ENCODE measurements around the gene FAM107A. TPM values are rescaled to one million over a fixed set of nuclear protein-coding genes. Genes with fewer than 3 reads are reported as not detected.

Gene FAM107A
- polyA plus RNA-seq, 2 donors: 6.3 to 7.2 TPM

DNA sequence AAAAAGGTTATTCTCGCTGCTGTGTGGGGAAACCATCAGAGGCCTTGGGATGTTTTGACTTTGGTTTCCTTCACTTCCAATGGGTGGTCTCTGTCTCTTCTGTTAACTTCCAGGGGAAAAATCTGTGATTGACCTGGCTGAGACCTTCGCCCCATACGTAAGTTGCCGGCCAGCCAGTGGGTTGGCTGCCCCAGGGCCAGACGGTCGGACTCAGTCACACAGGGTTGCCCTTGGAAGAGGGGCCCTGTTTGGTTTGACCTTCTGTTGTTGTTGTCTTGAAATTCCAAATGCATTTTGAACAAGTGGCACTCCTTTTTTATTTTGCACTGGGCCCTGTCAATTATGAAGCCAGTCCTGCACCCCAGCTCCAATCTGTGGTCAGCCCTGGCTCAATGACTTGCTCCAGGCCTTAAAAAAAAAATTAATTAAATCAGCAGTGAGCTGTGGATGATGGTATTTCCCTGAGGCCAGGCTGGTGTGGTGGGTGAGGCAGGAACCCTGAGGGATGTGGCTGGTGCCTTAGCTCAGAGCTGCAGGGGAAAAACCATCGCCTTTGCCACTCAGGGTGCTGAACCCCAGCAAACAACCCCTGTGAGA lies 4.5 kb downstream of the FAM107A start:
- Histone ChIP-seq H3K36me3 (ENCODE audit: control insufficient read depth in 2 of 2, insufficient read depth in 2 of 2, low read length in 1 of 2) (no peaks in the 10 kb centered on the region), H3K27me3 (ENCODE audit: control insufficient read depth in 1 of 2, insufficient read depth in 2 of 2, low read length in 2 of 2) (no peaks in the 10 kb centered on the region), H3K4me3 (ENCODE audit: low read depth in 1 of 2, low read length in 2 of 2) (no peak overlapping the region), H3K9me3 (ENCODE audit: control insufficient read depth in 2 of 2, insufficient read depth in 1 of 2, low read depth in 1 of 2, low read length in 1 of 2) (no peaks in the 10 kb centered on the region), H3K27ac (ENCODE audit: low read depth in 2 of 2, low read length in 1 of 2) (no peak overlapping the region), H3K4me1 (ENCODE audit: control insufficient read depth in 2 of 2, insufficient read depth in 2 of 2, low read length in 1 of 2) (peaks cover 0 to 3% of the 10 kb centered on the region in 2 donors)
- WGBS, 2 donors: 95 to 96% methylated on average over 7 of the region's 7 CpGs

DNA sequence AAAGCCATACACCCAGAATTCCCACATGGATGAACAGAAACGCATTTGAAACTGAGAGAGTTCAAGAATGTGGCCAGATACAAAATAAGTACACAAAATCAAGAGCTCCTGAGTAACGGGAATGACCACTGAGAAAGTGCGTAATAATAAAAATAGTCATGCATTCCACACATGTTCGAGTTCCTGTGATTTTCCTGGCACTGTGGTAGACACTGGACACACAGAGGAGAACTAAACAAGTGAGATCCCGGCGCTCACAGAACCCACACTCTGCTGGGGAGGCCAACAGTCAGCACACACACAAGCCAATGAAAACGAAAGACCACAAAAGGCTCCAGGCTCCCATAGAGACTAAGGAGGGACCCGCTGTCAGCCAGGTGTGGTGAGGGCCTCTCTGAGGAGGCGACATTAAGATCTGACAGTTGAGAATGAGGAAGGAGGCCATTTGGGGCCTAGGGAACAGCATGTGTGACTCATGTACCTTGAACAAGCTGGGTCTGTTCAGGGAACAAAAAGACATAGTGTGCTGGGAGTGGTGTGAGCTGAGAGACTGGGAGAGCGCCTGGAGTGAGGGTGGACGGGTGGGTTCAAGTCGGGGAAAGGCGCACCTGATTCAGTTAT lies 5.1 kb downstream of the FAM107A start:
- 83 to 90% methylated on average over 13 of the region's 13 CpGs for WGBS, 2 donors
- no peaks in the 10 kb centered on the region for H3K27me3 ChIP-seq (ENCODE audit: control insufficient read depth in 1 of 2, insufficient read depth in 2 of 2, low read length in 2 of 2)
- H3K9me3 ChIP-seq (ENCODE audit: control insufficient read depth in 2 of 2, insufficient read depth in 1 of 2, low read depth in 1 of 2, low read length in 1 of 2): no peaks in the 10 kb centered on the region
- H3K4me3 ChIP-seq (ENCODE audit: low read depth in 1 of 2, low read length in 2 of 2): no peak overlapping the region
- H3K4me1 ChIP-seq (ENCODE audit: control insufficient read depth in 2 of 2, insufficient read depth in 2 of 2, low read length in 1 of 2): peaks cover 0 to 3% of the 10 kb centered on the region in 2 donors
- no peaks in the 10 kb centered on the region for H3K36me3 ChIP-seq (ENCODE audit: control insufficient read depth in 2 of 2, insufficient read depth in 2 of 2, low read length in 1 of 2)
- H3K27ac ChIP-seq (ENCODE audit: low read depth in 2 of 2, low read length in 1 of 2): peak overlapping the region in 1 of 2 donors; percentile 51

DNA sequence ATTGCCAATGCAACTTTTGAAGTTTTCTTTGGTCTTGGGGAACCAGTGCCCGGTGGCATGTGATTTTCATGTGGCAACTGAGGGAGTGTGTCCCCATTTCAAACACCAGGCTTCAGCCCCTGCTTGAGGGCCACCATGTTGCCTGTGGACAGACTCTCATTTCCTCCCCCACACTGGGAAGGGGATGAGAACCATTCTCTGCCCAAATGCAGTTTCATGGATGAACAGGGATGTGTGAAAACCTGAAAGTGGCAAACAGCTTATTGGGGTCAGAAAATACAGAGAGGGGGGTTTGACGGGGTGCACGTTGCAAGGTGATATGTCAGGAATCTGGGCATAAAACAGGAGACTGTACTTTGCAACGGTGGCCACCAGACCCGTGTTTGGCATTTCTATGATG lies 6.3 kb downstream of the FAM107A start:
- no peaks in the 10 kb centered on the region for H3K9me3 ChIP-seq (ENCODE audit: control insufficient read depth in 2 of 2, insufficient read depth in 1 of 2, low read depth in 1 of 2, low read length in 1 of 2)
- no peak overlapping the region for H3K4me3 ChIP-seq (ENCODE audit: low read depth in 1 of 2, low read length in 2 of 2)
- H3K4me1 ChIP-seq (ENCODE audit: control insufficient read depth in 2 of 2, insufficient read depth in 2 of 2, low read length in 1 of 2): peaks cover 0 to 3% of the 10 kb centered on the region in 2 donors
- no peaks in the 10 kb centered on the region for H3K27me3 ChIP-seq (ENCODE audit: control insufficient read depth in 1 of 2, insufficient read depth in 2 of 2, low read length in 2 of 2)
- no peak overlapping the region for H3K27ac ChIP-seq (ENCODE audit: low read depth in 2 of 2, low read length in 1 of 2)
- 86 to 93% methylated on average over 5 of the region's 5 CpGs for WGBS, 2 donors
- peaks cover 0 to 7% of the 10 kb centered on the region in 2 donors for H3K36me3 ChIP-seq (ENCODE audit: control insufficient read depth in 2 of 2, insufficient read depth in 2 of 2, low read length in 1 of 2)

DNA sequence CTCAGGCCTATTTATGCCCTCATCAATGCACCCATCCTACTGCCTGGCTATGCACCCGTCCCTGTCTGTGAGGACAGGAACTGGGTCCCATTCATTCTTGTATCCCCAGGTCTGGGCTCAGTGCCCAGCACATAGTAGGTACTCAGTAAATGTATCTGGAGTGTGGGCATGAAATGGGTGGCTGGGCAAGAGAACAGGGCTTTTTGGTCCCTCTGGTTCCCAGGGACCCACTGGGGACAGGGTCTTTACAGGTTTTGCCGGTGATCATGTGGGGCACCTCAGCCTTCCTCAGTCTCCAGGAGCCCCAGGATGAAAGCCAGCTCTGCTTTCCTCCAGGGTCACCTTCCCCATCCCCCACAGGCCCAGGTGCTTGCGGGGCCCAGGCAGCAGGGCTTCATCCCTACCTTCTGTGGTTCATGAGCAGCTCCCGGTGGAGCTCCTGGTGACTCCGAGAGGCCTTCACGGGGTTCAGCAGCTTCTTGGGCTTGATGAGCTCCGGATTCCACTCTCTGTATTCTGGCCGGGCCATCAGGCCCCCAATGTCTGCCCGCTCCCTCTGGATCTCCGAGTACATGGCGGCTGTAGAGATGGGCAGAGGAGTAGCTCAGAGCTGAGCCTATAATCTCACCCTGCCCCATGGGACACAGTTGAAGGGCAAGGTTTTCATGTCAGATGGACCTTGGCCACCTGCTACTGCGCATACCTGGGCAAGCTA lies 7.7 kb downstream of the FAM107A start:
- H3K27ac ChIP-seq (ENCODE audit: low read depth in 2 of 2, low read length in 1 of 2): no peak overlapping the region
- peaks cover 0 to 7% of the 10 kb centered on the region in 2 donors for H3K36me3 ChIP-seq (ENCODE audit: control insufficient read depth in 2 of 2, insufficient read depth in 2 of 2, low read length in 1 of 2)
- 91 to 93% methylated on average over 12 of the region's 12 CpGs for WGBS, 2 donors
- H3K4me1 ChIP-seq (ENCODE audit: control insufficient read depth in 2 of 2, insufficient read depth in 2 of 2, low read length in 1 of 2): peaks cover 0 to 7% of the 10 kb centered on the region in 2 donors
- H3K9me3 ChIP-seq (ENCODE audit: control insufficient read depth in 2 of 2, insufficient read depth in 1 of 2, low read depth in 1 of 2, low read length in 1 of 2): no peaks in the 10 kb centered on the region
- H3K4me3 ChIP-seq (ENCODE audit: low read depth in 1 of 2, low read length in 2 of 2): no peak overlapping the region
- no peaks in the 10 kb centered on the region for H3K27me3 ChIP-seq (ENCODE audit: control insufficient read depth in 1 of 2, insufficient read depth in 2 of 2, low read length in 2 of 2)

DNA sequence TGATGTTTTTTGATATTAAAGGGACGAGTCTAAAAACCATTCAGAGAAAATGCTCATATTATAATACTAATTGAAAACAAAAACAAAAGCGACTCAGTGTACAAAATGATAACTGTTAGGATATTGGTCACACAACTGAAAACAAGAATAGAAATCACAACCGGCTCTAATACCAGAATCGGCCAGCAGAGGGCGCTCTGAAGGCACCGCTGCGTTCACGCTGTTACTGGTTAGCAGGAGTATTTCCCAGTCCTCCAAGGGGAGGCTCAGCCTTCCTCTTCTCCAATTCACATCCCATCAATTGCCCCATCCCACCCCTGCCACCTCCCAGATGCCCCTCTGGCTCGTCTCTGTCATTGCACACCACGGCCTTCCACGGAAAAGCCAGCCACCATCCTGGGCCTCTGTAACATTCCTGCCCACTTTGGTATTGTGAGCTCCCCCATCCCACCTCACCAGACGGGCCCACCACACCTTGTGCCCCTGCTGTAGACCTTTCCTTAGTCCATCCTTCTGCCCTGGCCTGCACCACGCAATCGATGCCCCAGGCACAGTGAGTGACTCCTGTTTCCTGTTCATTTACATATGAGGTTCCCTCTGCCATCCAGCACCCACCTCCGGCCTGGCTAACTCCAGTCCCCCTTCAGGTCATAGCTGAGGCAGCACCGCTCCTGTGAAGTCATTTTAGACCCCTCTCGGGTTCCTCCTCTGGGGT lies 8.5 kb downstream of the FAM107A start:
- 26 to 27% methylated on average over 17 of the region's 17 CpGs for WGBS, 2 donors
- H3K27me3 ChIP-seq (ENCODE audit: control insufficient read depth in 1 of 2, insufficient read depth in 2 of 2, low read length in 2 of 2): no peaks in the 10 kb centered on the region
- peaks cover 0 to 7% of the 10 kb centered on the region in 2 donors for H3K4me1 ChIP-seq (ENCODE audit: control insufficient read depth in 2 of 2, insufficient read depth in 2 of 2, low read length in 1 of 2)

DNA sequence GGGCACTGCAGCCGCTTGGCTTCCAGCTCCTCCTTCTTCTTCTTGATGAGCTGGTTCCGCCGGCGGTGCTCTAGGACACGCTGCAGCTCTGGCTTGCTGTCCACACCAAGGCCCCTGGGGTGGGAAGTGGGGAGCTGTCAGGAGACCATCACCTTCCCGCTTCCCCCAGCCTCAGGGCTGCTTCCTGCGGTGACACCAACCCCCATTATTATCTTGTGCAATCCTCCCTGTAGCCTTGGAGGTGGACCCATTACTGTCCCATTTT lies 10.0 kb downstream of the FAM107A start:
- no peak overlapping the region for H3K27ac ChIP-seq (ENCODE audit: low read depth in 2 of 2, low read length in 1 of 2)
- H3K4me1 ChIP-seq (ENCODE audit: control insufficient read depth in 2 of 2, insufficient read depth in 2 of 2, low read length in 1 of 2): peaks cover 0 to 7% of the 10 kb centered on the region in 2 donors
- 90% methylated on average over 7 of the region's 7 CpGs for WGBS, 2 donors
- no peak overlapping the region for H3K4me3 ChIP-seq (ENCODE audit: low read depth in 1 of 2, low read length in 2 of 2)
- H3K36me3 ChIP-seq (ENCODE audit: control insufficient read depth in 2 of 2, insufficient read depth in 2 of 2, low read length in 1 of 2): peaks cover 0 to 7% of the 10 kb centered on the region in 2 donors
- H3K9me3 ChIP-seq (ENCODE audit: control insufficient read depth in 2 of 2, insufficient read depth in 1 of 2, low read depth in 1 of 2, low read length in 1 of 2): no peaks in the 10 kb centered on the region
- H3K27me3 ChIP-seq (ENCODE audit: control insufficient read depth in 1 of 2, insufficient read depth in 2 of 2, low read length in 2 of 2): no peaks in the 10 kb centered on the region

More for the DNA sequence above, 8.5 kb downstream of the FAM107A start:
- Histone ChIP-seq H3K27ac (ENCODE audit: low read depth in 2 of 2, low read length in 1 of 2) (no peak overlapping the region), H3K4me3 (ENCODE audit: low read depth in 1 of 2, low read length in 2 of 2) (no peak overlapping the region), H3K36me3 (ENCODE audit: control insufficient read depth in 2 of 2, insufficient read depth in 2 of 2, low read length in 1 of 2) (peaks cover 0 to 7% of the 10 kb centered on the region in 2 donors), H3K9me3 (ENCODE audit: control insufficient read depth in 2 of 2, insufficient read depth in 1 of 2, low read depth in 1 of 2, low read length in 1 of 2) (no peaks in the 10 kb centered on the region)

DNA sequence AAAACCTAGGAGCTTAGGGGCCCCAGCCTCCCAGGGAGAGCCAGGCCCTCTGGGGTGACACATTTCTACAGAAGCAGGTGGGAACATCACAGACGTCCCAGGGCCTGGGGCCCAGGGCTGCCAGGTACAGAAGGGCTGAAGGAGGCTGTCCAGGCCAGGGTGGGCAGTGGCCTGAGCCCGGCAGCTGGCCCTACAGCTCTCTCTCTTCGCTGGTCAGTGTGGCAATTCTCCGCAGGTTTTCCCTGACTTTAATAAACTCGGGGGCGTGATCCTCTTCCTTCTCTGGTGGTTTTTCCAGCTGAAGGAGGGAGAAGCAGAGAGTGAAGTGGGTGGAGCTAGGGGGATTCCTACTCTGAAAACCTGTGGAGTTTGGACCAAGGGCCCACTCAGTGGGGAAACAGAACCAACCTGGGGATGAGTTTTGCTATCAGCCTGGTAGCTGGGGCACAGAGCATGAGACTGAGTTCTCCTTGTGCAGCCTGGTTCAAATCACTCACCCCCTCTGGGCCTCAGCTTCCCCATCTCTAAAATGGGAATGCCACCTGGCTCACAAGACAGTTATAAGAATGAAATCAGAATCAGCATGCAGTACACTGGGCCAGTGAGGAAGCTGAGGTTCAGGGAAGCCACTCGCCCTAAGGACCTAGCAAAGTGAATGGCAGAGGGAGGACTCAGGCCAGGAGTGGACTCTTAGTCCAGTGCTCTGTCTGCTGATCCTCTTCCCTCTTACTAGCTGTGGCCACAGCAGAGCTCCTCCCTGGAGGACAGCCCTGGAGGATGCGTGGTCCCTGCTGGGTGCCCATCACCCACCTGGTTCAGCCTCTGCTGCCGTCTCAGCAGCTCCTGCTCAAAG lies 10.6 kb downstream of the FAM107A start:
- no peaks in the 10 kb centered on the region for H3K9me3 ChIP-seq (ENCODE audit: control insufficient read depth in 2 of 2, insufficient read depth in 1 of 2, low read depth in 1 of 2, low read length in 1 of 2)
- 86 to 90% methylated on average over 9 of the region's 9 CpGs for WGBS, 2 donors
- no peaks in the 10 kb centered on the region for H3K27me3 ChIP-seq (ENCODE audit: control insufficient read depth in 1 of 2, insufficient read depth in 2 of 2, low read length in 2 of 2)
- no peak overlapping the region for H3K27ac ChIP-seq (ENCODE audit: low read depth in 2 of 2, low read length in 1 of 2)
- H3K36me3 ChIP-seq (ENCODE audit: control insufficient read depth in 2 of 2, insufficient read depth in 2 of 2, low read length in 1 of 2): peaks cover 0 to 7% of the 10 kb centered on the region in 2 donors
- no peak overlapping the region for H3K4me3 ChIP-seq (ENCODE audit: low read depth in 1 of 2, low read length in 2 of 2)
- H3K4me1 ChIP-seq (ENCODE audit: control insufficient read depth in 2 of 2, insufficient read depth in 2 of 2, low read length in 1 of 2): peaks cover 0 to 7% of the 10 kb centered on the region in 2 donors

DNA sequence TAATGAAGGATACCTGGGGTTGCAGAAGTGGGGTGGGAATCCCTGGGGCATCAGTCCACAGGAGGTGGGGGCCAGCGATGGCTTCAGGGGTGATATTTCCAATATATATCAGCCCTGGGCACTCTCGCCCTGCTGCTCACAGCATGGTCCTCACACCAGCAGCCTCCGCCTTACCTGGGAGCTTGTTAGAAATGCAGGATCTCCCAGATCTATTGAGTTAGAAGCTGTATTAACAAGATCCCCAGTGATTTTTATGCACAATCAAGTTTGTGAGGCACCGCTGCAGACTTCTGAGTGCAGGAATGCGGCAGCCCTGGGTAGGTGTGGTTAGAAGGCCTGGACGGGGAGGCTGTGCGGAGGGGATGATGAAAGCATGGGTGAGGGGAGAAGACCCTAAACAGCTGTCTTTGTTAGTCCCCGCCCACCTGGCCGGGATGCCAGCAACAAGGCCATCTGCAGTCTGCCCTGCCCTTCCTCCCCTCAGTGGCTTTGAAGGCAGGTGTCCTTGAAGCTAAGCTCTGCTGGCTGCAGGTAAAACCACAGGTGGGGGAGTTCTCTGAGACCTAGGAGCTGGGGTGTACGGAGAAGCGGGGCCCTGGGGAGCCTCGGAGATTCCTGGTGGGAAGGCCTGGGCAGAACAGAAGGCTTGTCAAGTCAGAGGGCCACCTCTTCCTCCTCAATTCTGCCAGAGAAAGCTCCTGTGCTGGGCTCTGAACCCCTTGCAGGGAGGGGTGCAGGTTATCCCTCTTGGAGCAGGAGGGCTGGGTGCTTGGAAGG lies 11.4 kb downstream of the FAM107A start:
- H3K4me1 ChIP-seq (ENCODE audit: control insufficient read depth in 2 of 2, insufficient read depth in 2 of 2, low read length in 1 of 2): peaks cover 0 to 7% of the 10 kb centered on the region in 2 donors
- no peak overlapping the region for H3K27ac ChIP-seq (ENCODE audit: low read depth in 2 of 2, low read length in 1 of 2)
- no peak overlapping the region for H3K4me3 ChIP-seq (ENCODE audit: low read depth in 1 of 2, low read length in 2 of 2)
- H3K9me3 ChIP-seq (ENCODE audit: control insufficient read depth in 2 of 2, insufficient read depth in 1 of 2, low read depth in 1 of 2, low read length in 1 of 2): no peaks in the 10 kb centered on the region
- H3K36me3 ChIP-seq (ENCODE audit: control insufficient read depth in 2 of 2, insufficient read depth in 2 of 2, low read length in 1 of 2): peaks cover 0 to 7% of the 10 kb centered on the region in 2 donors
- WGBS, 2 donors: 70 to 87% methylated on average over 12 of the region's 12 CpGs
- H3K27me3 ChIP-seq (ENCODE audit: control insufficient read depth in 1 of 2, insufficient read depth in 2 of 2, low read length in 2 of 2): no peaks in the 10 kb centered on the region
